Thoracic aorta (tissue), 2 donors: ENCODE data around the gene SPATA13. TPM values are rescaled to one million over a fixed set of nuclear protein-coding genes. Genes with fewer than 3 reads are reported as not detected.

Source experiments
- ATAC-seq: fragments of 150-250 bp; one replicate; pipeline ENCODE4 v1.8.0; 2017; ENCODE audit warnings: low read depth; ENCODE audit not compliant: insufficient number of reproducible peaks, low FRiP score
- DNase-seq: peaks from one replicate; pipeline ENCODE4 v3.0.0-alpha.2; 2020; ENCODE audit warnings: low spot score
- H3K27ac ChIP-seq, 2 donors: fragments of 200-600 bp; sonication (generic); 1 replicate in 1 of 2; 2 replicates in 1 of 2; pipeline ENCODE4 v1.5.1; 2016; ENCODE audit warnings: mild to moderate bottlenecking in 2 of 2, moderate library complexity in 2 of 2
- H3K27me3 ChIP-seq: fragments of 200-600 bp; sonication (generic); replicated peaks from 2 replicates; pipeline ENCODE4 v1.6.0; 2016; ENCODE audit warnings: mild to moderate bottlenecking; ENCODE audit not compliant: insufficient read depth
- H3K36me3 ChIP-seq: fragments of 200-600 bp; sonication (generic); one replicate; pipeline ENCODE4 v1.5.1; 2016
- H3K4me1 ChIP-seq, 2 donors: fragments of 200-600 bp; sonication (generic); 1 replicate in 1 of 2; 2 replicates in 1 of 2; pipeline versions ENCODE4 v1.5.1 to v1.6.0; 2016; ENCODE audit warnings: low read depth in 2 of 2, mild to moderate bottlenecking in 1 of 2; ENCODE audit not compliant: control insufficient read depth in 1 of 2
- H3K4me3 ChIP-seq: fragments of 200-600 bp; sonication (generic); 2 replicates; pipeline ENCODE4 v1.5.1; 2016; ENCODE audit warnings: mild to moderate bottlenecking
- H3K9me3 ChIP-seq: fragments of 200-600 bp; sonication (generic); 2 replicates; pipeline ENCODE4 v1.5.1; 2016
- CTCF ChIP-seq: fragments of 200-600 bp; sonication (generic); IDR thresholded peaks from one replicate; pipeline ENCODE4 v1.5.1; 2019; ENCODE audit warnings: antibody characterized with exemption
- total RNA-seq, 2 donors: library from RNA; depleted of rRNA; stranded (reverse); fragments of >200 nt; gene quantifications; one replicate each; pipeline versions ENCODE4 v1.1.0 to v1.2.3, GENCODE V29; 2016

The SPATA13 gene
- total RNA-seq, 2 donors from 2014 or later, result 14.5 to 33.4 TPM

- no peak for TF ChIP-seq CTCF
- Histone ChIP-seq H3K4me3 (no peak overlapping the region), H3K27ac (no peak overlapping the region), H3K27me3 (no peaks in the 10 kb centered on the region), H3K4me1 (no peaks in the 10 kb centered on the region), H3K9me3 (no peaks in the 10 kb centered on the region), H3K36me3 (no peaks in the 10 kb centered on the region)
- DNase-seq, result no peak
- ATAC-seq, result no peak
Observed at GRCh38 chr13:24141333-24141910, 19.1 kb upstream of the SPATA13 start.

DNA sequence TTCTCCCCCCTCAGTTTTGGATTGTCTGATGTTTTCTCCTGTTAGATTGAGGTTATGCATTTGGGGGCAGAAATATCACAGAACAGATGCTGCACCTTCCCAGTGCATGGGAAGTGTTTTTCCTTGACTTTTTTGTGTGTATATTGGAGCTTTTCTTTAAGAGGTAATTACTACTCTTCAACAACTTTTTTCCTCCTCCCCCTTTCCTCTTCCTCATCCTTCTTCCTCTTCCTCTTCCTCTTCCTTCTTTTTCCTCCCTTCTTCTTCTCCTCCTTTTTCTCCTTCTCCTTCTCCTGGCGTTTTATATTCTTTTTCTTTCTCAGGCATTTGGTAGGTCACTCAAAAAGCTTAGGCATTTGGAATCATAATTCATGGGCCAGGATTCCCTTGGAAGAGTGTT, 18.1 kb upstream of the SPATA13 start:
- Histone ChIP-seq H3K27ac (no peak overlapping the region), H3K4me3 (no peak overlapping the region), H3K27me3 (no peaks in the 10 kb centered on the region), H3K36me3 (no peaks in the 10 kb centered on the region), H3K9me3 (no peaks in the 10 kb centered on the region), H3K4me1 (no peaks in the 10 kb centered on the region)
- TF ChIP-seq CTCF, result no peak
- ATAC-seq (no peak), DNase-seq (no peak)

DNA sequence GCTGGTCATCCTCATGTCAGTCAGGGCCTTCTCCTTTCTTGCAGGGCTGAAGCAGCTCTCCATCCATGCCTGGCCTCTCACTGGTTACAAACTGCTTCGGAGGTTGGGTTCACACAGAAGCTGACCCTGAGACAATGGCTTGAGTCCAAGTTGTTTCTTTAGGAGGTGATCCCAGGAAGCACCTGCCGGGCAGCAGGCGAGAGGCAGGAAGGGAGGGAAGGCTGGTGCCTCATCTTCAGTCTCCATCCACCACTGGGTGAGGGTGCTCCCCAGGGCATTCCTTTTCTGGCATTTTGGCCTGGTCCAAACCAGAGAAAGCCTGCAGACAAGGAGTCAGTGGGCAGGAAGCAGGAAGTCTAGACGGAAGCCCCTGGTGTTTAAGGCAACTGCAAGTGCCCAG, 17.6 kb upstream of the SPATA13 start:
- Histone ChIP-seq H3K36me3 (no peaks in the 10 kb centered on the region), H3K4me3 (no peak overlapping the region), H3K9me3 (no peaks in the 10 kb centered on the region), H3K27me3 (no peaks in the 10 kb centered on the region), H3K4me1 (no peaks in the 10 kb centered on the region), H3K27ac (no peak overlapping the region)
- ATAC-seq (no peak), DNase-seq (no peak)
- no peak for TF ChIP-seq CTCF

- no peaks in the 10 kb centered on the region for H3K36me3 ChIP-seq
- H3K27ac ChIP-seq, result no peak overlapping the region
- DNase-seq, result no peak
- H3K4me3 ChIP-seq, result no peak overlapping the region
- no peaks in the 10 kb centered on the region for H3K9me3 ChIP-seq
- no peaks in the 10 kb centered on the region for H3K27me3 ChIP-seq
- ATAC-seq, result no peak
- TF ChIP-seq CTCF, result no peak
- H3K4me1 ChIP-seq, result no peaks in the 10 kb centered on the region
Observed at GRCh38 chr13:24145240-24145639, 15.3 kb upstream of the SPATA13 start.

GRCh38 chr13:24145674-24146073, 14.8 kb upstream of the SPATA13 start:
- H3K4me1 ChIP-seq, result no peaks in the 10 kb centered on the region
- ATAC-seq (no peak), DNase-seq (no peak)
- no peak for TF ChIP-seq CTCF
- no peak overlapping the region for H3K4me3 ChIP-seq
- H3K27me3 ChIP-seq, result no peaks in the 10 kb centered on the region
- no peak overlapping the region for H3K27ac ChIP-seq
- no peaks in the 10 kb centered on the region for H3K36me3 ChIP-seq
- H3K9me3 ChIP-seq, result no peaks in the 10 kb centered on the region
